Neural cell (in vitro differentiated cells): ENCODE results near the gene GRIN2C. TPM values are rescaled to one million over a fixed set of nuclear protein-coding genes. Genes with fewer than 3 reads are reported as not detected.
"Not testable (repeated sequence)": the region's sequence is repeated elsewhere in the genome, so short reads cannot be mapped to it uniquely, and the experiment has no call there.

Experiments used
- H2AFZ ChIP-seq: fragments of 200-600, 300-800 bp; sonication (generic), shearing (Covaris generic); 2 replicates; pipeline ENCODE4 v1.6.0; 2014; ENCODE audit warnings: low read depth, mild to moderate bottlenecking, antibody characterized with exemption, low read length, moderate library complexity
- H3F3A ChIP-seq: fragments of 200-600 bp; shearing (Covaris generic); 2 replicates; pipeline ENCODE4 v1.6.1; 2016; ENCODE audit warnings: mild to moderate bottlenecking, moderate library complexity, mixed read lengths, antibody characterized with exemption, low read length; ENCODE audit not compliant: insufficient read depth, poor library complexity, severe bottlenecking
- H3K27ac ChIP-seq: fragments of 200-600, 300-800 bp; sonication (generic), shearing (Covaris generic); 2 replicates; pipeline ENCODE4 v1.5.1; 2014; ENCODE audit warnings: mild to moderate bottlenecking, low read length, moderate library complexity
- H3K27me3 ChIP-seq: fragments of 300-800, 200-600 bp; sonication (generic), shearing (Covaris generic); 2 replicates; pipeline ENCODE4 v1.6.0; 2014; ENCODE audit warnings: mild to moderate bottlenecking, low read depth, low read length, moderate library complexity; ENCODE audit not compliant: insufficient read depth
- H3K36me3 ChIP-seq: fragments of 300-800, 200-600 bp; sonication (generic), shearing (Covaris generic); 2 replicates; pipeline ENCODE4 v1.5.1; 2014; ENCODE audit warnings: mild to moderate bottlenecking, antibody characterized with exemption, low read length, moderate library complexity; ENCODE audit not compliant: insufficient read depth
- H3K4me2 ChIP-seq: fragments of 300-800, 200-600 bp; sonication (generic), shearing (Covaris generic); 2 replicates; pipeline ENCODE4 v1.6.0; 2014; ENCODE audit warnings: mild to moderate bottlenecking, low read length
- H3K4me3 ChIP-seq: fragments of 300-800, 200-600 bp; sonication (generic), shearing (Covaris generic); 2 replicates; pipeline ENCODE4 v1.5.1; 2014; ENCODE audit warnings: mild to moderate bottlenecking, low read length, moderate library complexity
- H3K79me2 ChIP-seq: fragments of 200-600 bp; shearing (Covaris generic); replicated peaks from 2 replicates; pipeline ENCODE4 v1.6.0; 2014; ENCODE audit warnings: mild to moderate bottlenecking, low read length, moderate library complexity; ENCODE audit not compliant: insufficient read depth
- H3K9ac ChIP-seq: fragments of 300-800, 200-600 bp; sonication (generic), shearing (Covaris generic); 2 replicates; pipeline ENCODE4 v1.6.1; 2016; ENCODE audit warnings: mild to moderate bottlenecking, low read length, mixed read lengths
- H3K9me2 ChIP-seq: fragments of 200-600 bp; shearing (Covaris generic); 2 replicates; pipeline ENCODE4 v1.6.1; 2016; ENCODE audit warnings: mild to moderate bottlenecking, low read length, mixed read lengths; ENCODE audit not compliant: insufficient read depth
- H3K9me3 ChIP-seq: fragments of 200-600, 300-800 bp; sonication (generic), shearing (Covaris generic); 2 replicates; pipeline ENCODE4 v1.6.1; 2016; ENCODE audit warnings: mild to moderate bottlenecking, mixed run types, low read length, moderate library complexity, mixed read lengths
- H4K20me1 ChIP-seq: fragments of 200-600 bp; shearing (Covaris generic); 2 replicates; pipeline ENCODE4 v1.6.1; 2016; ENCODE audit warnings: mild to moderate bottlenecking, mixed run types; ENCODE audit not compliant: insufficient read depth
- EP300 ChIP-seq: fragments of 450-650 bp; conservative IDR thresholded peaks from 2 replicates; pipeline ENCODE4 v1.6.1; 2014; ENCODE audit warnings: antibody characterized with exemption, mild to moderate bottlenecking, moderate library complexity; ENCODE audit not compliant: poor library complexity, severe bottlenecking
- EZH2 ChIP-seq: fragments of 200-600, 300-800 bp; shearing (Covaris generic), sonication (generic); IDR thresholded peaks from 2 replicates; pipeline ENCODE4 v1.6.1; 2014; ENCODE audit warnings: antibody characterized with exemption, low read length, borderline replicate concordance, mild to moderate bottlenecking; ENCODE audit not compliant: insufficient read depth, poor library complexity, severe bottlenecking
- MXI1 ChIP-seq: fragments of 450-650 bp; conservative IDR thresholded peaks from 2 replicates; pipeline ENCODE4 v1.6.1; 2014; ENCODE audit warnings: antibody characterized with exemption, mild to moderate bottlenecking; ENCODE audit not compliant: poor library complexity, severe bottlenecking
- POLR2AphosphoS5 ChIP-seq: IDR thresholded peaks from 2 replicates; pipeline ENCODE4 v1.6.1; 2012
- RAD21 ChIP-seq: fragments of 450-650 bp; conservative IDR thresholded peaks from 2 replicates; pipeline ENCODE4 v1.6.1; 2014; ENCODE audit warnings: antibody characterized with exemption, mild to moderate bottlenecking, moderate library complexity
- SMC3 ChIP-seq: fragments of 450-650 bp; conservative IDR thresholded peaks from 2 replicates; pipeline ENCODE4 v1.6.1; 2014; ENCODE audit warnings: antibody characterized with exemption, mild to moderate bottlenecking, moderate library complexity; ENCODE audit not compliant: poor library complexity
- TAF1 ChIP-seq: IDR thresholded peaks from 2 replicates; pipeline ENCODE4 v1.6.1; 2012; ENCODE audit warnings: low read depth
- polyA plus RNA-seq: library from polyadenylated mRNA; depleted of rRNA; stranded (reverse); fragments of >200 nt; gene quantifications from 2 replicates; pipeline ENCODE4 v1.2.3, GENCODE V29; 2014
- TF ChIP-seq, protein P1 (sequence below): fragments of 450-650 bp; IDR thresholded peaks from 2 replicates; pipeline ENCODE4 v1.5.1; 2014; ENCODE audit warnings: antibody characterized with exemption, mild to moderate bottlenecking, moderate library complexity; ENCODE audit not compliant: poor library complexity, severe bottlenecking
- TF ChIP-seq, protein P2 (sequence below): IDR thresholded peaks from 2 replicates; pipeline ENCODE4 v1.6.1; 2012; ENCODE audit warnings: borderline replicate concordance

The GRIN2C gene
- polyA plus RNA-seq, 1 donor from 2014 or later: 0.04 TPM

DNA sequence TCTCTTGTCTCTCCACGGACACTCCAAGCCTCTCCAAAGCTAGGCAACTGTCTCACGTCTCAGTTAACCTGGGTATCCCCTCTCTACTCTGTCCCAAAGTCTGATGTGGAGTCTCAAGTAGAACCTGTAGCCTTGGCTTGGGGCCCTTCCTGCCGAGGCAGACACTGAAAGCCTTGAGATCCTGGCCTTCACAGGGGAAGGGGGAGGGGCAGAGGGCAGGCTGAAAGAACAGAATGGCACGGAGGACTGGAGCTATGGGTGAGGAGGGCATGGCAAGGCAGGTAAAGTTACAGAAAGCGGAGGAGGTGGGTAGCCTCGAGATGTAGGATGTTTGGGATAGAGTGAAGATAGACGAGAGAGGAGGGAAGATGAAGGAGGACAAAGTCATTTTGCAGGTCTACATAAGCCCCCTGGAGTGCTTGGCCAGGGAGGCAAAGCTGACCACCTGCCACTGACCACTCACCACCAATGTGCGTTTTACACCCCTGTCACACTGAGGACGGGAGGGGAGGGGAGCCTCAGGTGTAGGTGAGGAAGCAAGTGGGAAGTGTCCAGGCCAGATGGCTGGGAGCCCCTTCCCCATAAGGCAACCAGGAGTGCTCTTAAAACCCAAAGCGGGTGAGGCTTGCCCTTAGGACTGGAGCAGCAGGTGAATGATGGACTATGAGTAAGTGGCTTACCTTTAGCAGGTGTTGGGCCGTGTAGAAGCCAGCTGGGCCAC, 11.8 kb upstream of the GRIN2C start:
- no peak overlapping the region for H3K9ac ChIP-seq
- H3K27ac ChIP-seq: no peak overlapping the region
- no peaks in the 10 kb centered on the region for H4K20me1 ChIP-seq
- H3K79me2 ChIP-seq: no peaks in the 10 kb centered on the region
- peak overlapping the region; percentile 90 for H3K4me3 ChIP-seq
- no peak overlapping the region for H3K4me2 ChIP-seq
- H3K27me3 ChIP-seq: no peaks in the 10 kb centered on the region
- H3K9me3 ChIP-seq: no peaks in the 10 kb centered on the region
- H3K9me2 ChIP-seq: no peaks in the 10 kb centered on the region
- TF ChIP-seq, protein P1, sequence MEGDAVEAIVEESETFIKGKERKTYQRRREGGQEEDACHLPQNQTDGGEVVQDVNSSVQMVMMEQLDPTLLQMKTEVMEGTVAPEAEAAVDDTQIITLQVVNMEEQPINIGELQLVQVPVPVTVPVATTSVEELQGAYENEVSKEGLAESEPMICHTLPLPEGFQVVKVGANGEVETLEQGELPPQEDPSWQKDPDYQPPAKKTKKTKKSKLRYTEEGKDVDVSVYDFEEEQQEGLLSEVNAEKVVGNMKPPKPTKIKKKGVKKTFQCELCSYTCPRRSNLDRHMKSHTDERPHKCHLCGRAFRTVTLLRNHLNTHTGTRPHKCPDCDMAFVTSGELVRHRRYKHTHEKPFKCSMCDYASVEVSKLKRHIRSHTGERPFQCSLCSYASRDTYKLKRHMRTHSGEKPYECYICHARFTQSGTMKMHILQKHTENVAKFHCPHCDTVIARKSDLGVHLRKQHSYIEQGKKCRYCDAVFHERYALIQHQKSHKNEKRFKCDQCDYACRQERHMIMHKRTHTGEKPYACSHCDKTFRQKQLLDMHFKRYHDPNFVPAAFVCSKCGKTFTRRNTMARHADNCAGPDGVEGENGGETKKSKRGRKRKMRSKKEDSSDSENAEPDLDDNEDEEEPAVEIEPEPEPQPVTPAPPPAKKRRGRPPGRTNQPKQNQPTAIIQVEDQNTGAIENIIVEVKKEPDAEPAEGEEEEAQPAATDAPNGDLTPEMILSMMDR: no peak
- no peak for TF ChIP-seq MXI1
- no peak for TF ChIP-seq SMC3
- no peak for TF ChIP-seq EP300
- no peak for TF ChIP-seq RAD21
- TF ChIP-seq EZH2: no peak
- TF ChIP-seq, protein P2, sequence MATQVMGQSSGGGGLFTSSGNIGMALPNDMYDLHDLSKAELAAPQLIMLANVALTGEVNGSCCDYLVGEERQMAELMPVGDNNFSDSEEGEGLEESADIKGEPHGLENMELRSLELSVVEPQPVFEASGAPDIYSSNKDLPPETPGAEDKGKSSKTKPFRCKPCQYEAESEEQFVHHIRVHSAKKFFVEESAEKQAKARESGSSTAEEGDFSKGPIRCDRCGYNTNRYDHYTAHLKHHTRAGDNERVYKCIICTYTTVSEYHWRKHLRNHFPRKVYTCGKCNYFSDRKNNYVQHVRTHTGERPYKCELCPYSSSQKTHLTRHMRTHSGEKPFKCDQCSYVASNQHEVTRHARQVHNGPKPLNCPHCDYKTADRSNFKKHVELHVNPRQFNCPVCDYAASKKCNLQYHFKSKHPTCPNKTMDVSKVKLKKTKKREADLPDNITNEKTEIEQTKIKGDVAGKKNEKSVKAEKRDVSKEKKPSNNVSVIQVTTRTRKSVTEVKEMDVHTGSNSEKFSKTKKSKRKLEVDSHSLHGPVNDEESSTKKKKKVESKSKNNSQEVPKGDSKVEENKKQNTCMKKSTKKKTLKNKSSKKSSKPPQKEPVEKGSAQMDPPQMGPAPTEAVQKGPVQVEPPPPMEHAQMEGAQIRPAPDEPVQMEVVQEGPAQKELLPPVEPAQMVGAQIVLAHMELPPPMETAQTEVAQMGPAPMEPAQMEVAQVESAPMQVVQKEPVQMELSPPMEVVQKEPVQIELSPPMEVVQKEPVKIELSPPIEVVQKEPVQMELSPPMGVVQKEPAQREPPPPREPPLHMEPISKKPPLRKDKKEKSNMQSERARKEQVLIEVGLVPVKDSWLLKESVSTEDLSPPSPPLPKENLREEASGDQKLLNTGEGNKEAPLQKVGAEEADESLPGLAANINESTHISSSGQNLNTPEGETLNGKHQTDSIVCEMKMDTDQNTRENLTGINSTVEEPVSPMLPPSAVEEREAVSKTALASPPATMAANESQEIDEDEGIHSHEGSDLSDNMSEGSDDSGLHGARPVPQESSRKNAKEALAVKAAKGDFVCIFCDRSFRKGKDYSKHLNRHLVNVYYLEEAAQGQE: no peak
- TF ChIP-seq TAF1: no peak
- TF ChIP-seq POLR2AphosphoS5: no peak
- no peaks in the 10 kb centered on the region for H3F3A ChIP-seq
- H2AFZ ChIP-seq: no peak overlapping the region
- no peaks in the 10 kb centered on the region for H3K36me3 ChIP-seq

DNA sequence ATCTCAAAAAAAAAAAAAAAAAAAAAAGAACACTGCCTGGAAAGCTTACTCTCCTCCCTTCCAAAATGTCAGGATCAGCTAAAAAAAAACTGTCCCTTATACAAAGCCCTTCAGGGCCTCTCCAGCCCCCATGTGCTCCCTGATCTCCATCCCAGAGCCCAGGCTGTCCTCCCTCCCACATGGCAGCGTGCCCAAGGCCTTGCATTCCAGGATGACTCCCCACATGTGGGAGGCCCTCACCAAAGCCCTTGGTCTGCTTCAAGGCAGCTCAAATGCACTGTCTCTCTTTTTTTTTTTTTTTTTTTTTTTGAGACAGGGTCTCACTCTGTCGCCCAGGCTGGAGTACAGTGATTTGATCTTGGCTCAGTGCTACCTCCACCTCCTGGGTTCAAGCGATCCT, 10.8 kb upstream of the GRIN2C start:
- no peak overlapping the region for H3K27ac ChIP-seq
- H3K79me2 ChIP-seq: no peaks in the 10 kb centered on the region
- no peaks in the 10 kb centered on the region for H3K27me3 ChIP-seq
- no peaks in the 10 kb centered on the region for H3K9me2 ChIP-seq
- no peaks in the 10 kb centered on the region for H3K9me3 ChIP-seq
- H3F3A ChIP-seq: no peaks in the 10 kb centered on the region
- no peak overlapping the region for H3K4me3 ChIP-seq
- no peak overlapping the region for H3K4me2 ChIP-seq
- no peak overlapping the region for H3K9ac ChIP-seq
- H4K20me1 ChIP-seq: no peaks in the 10 kb centered on the region
- H2AFZ ChIP-seq: no peak overlapping the region
- H3K36me3 ChIP-seq: no peaks in the 10 kb centered on the region
- no peak for TF ChIP-seq EZH2
- no peak for TF ChIP-seq TAF1
- TF ChIP-seq, protein P1: no peak

DNA sequence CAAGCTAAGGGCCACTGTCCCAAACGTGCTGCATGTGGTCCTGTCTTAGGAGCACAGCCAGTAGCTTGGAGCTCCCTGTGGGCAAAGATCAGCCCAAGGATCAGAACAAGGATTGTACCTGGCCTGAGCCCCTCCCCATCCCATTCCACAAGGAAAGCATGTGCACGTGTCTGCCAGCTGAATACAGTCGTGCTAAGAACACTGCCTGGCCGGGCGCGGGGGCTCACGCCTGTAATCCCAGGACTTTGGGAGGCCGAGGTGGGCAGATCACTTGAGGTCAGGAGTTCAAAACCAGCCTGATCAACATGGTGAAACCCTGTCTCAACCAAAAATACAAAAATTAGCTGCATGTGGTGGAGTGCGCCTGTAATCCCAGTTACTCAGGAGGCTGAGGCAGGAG, 10.3 kb upstream of the GRIN2C start:
- H3K9me2 ChIP-seq, H3K9ac ChIP-seq, H3K36me3 ChIP-seq, H3K79me2 ChIP-seq, H4K20me1 ChIP-seq, H3K27ac ChIP-seq, H3K4me2 ChIP-seq, H2AFZ ChIP-seq, H3K9me3 ChIP-seq, H3F3A ChIP-seq, H3K4me3 ChIP-seq, H3K27me3 ChIP-seq: not testable (repeated sequence)
